ENCODE measurements around the gene P2RY14.
A peak's percentile ranks its signal among the peaks of the same experiment; 100 is the strongest.

P2RY14 gene

GRCh38 chr3:151216641-151217607 is 61.4 kb downstream of the P2RY14 start:
- DNase-seq (ENCODE audit: low read depth): no peak

DNA sequence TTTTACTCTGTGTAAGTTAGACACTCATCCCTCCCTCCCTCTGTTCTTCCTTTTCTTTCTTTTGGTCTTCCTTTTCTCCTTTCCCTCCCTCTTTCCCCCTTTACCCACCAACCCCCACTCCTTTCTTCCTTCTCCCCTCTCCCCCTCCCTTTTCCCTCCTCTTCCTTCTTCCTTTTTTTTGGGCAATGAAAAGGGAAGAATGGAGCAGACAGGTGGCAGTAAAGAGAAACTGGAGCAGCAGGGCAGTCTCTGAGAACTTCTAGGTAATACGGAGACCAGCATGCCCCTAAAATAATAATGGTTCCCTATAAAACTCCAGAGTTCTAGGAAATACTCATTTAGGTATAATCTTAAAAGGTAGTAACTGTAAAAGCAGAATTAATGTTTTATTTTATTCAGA is 63.9 kb downstream of the P2RY14 start:
- DNase-seq (ENCODE audit: low read depth): no peak

- DNase-seq (ENCODE audit: low read depth): no peak
Measured at GRCh38 chr3:151213881-151214280, 64.5 kb downstream of the P2RY14 start.

DNA sequence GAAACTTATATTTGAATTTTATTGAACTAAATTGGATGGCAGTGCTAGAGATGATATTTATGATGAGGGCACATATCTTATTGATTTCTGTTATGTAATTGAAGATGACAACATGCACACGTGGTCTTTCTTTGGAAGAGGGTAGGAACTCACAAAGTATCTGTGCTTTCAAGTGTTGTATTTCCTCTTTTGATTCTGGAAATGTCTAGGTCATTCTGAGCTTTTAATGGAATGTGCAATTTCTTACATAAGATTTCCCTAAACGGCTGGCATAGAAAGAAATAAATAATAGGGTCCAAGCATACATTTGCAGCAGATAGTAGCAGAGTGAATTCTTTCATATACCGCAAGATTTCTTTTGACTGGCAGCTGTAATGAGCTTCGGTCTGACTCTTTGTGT is 65.2 kb downstream of the P2RY14 start:
- no peak for DNase-seq (ENCODE audit: low read depth)

- DNase-seq (ENCODE audit: low read depth): no peak
Measured at GRCh38 chr3:151210676-151211381, 67.5 kb downstream of the P2RY14 start.

- no peak for DNase-seq (ENCODE audit: low read depth)
Measured at GRCh38 chr3:151209654-151210053, 68.7 kb downstream of the P2RY14 start.

DNA sequence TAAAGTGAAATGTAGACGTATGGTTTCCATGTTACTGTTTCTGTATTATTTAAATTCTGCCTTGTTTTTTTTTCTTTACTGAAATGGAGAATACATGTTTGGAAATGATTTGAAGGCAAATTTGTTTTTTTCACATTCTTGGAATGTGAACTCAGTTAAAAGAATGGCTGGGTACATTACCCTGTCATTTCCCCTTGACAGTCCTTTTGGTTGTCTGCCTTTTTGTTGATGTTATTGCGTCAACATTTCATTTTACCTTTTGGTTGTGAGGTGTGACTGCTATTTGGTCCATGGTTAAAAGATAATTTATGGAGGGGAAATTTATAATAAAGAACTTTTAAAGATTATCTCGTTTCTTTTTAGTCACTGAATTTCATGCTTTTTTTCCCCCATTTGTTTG is 72.1 kb downstream of the P2RY14 start:
- no peak for DNase-seq (ENCODE audit: low read depth)

GRCh38 chr3:151205482-151205881 is 72.9 kb downstream of the P2RY14 start:
- DNase-seq (ENCODE audit: low read depth): no peak

DNA sequence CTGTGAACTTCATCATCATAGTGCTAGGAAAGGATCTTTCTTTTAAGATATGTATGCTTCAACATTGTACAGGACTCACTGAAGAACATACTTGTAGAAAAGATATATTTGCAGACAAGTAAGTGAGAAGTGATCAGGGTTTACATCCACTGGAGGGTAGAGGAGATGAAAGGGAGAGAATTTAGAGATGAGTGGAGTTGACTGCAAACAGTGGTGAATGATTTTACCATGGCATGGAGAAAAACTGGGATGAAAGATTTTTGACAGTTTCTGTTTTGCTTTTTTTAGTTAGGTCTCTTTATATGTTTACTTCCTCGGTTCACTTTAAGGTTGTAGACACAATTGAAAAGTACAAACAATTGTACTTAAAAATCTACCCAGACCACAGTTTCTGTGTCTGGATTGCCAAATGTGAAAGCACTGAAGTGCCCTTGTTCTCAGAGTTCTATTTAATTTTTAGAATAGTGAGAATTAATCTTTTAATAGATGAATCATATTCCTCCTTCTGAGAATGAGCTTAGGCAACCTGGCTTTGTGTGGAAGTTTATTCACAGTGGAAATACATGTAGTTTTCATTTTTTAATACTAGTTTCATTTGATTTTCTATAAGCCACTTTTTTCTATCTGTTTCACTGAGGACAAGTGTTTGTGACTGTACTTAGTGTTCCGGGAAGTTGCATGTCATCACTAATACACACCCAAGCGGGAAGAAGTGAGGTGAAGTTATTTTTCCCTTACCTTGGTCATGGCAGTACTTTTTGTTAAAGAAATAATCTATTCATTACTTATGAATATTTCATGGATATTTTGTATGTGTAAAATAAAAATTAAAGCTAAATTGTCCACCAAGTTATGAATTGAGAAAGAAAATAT is 73.6 kb downstream of the P2RY14 start:
- DNase-seq (ENCODE audit: low read depth): no peak

- DNase-seq (ENCODE audit: low read depth): no peak
Measured at GRCh38 chr3:151203051-151203420, 75.3 kb downstream of the P2RY14 start, which contains the start of gene GPR171. TSS of gene GPR171 (minus strand) at chr3:151203216. CDS start at chr3:151199386, 3,830 bp downstream.

- DNase-seq (ENCODE audit: low read depth): no peak
Measured at GRCh38 chr3:151201051-151201730, 77.2 kb downstream of the P2RY14 start.

DNA sequence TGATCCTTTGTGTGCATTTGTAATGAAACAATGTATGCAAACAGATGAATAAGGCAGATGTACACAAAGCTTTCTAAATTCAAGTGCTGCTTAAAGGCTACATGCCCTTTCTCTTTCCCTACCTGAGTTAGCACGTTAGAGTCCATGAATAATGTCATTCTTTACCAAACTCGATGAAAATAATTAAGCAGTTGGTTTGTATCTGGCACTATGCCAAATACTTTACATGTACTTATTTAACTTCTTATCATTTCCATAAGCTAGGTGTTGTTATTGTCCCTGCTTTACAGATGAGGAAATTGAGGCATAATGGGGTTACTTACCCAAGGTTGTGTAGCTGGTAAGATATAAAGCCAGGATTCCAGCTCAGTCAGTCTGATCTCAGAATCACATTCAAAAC is 77.8 kb downstream of the P2RY14 start:
- DNase-seq (ENCODE audit: low read depth): no peak

- peak; percentile 45 for DNase-seq (ENCODE audit: low read depth)
Measured at GRCh38 chr3:151199554-151200438, 78.5 kb downstream of the P2RY14 start.

DNA sequence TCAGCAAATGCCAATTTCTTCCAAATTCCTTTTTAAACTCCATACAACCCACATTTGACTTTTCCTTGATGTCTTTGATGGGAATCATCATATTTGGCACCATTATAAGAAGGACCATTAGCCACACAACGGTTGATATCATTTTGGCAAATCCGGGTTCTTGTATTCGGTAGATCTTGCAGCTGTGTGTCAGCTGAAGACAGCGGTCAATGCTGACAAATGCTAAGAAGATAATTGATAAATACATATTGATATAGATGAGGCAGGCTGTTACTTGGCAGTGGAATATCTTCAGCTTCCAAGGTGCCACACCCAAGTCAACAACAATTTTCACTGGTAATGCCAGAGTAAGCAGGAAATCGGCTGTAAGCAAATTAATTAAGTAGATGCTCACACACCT is 79.5 kb downstream of the P2RY14 start:
- DNase-seq (ENCODE audit: low read depth): no peak

DNA sequence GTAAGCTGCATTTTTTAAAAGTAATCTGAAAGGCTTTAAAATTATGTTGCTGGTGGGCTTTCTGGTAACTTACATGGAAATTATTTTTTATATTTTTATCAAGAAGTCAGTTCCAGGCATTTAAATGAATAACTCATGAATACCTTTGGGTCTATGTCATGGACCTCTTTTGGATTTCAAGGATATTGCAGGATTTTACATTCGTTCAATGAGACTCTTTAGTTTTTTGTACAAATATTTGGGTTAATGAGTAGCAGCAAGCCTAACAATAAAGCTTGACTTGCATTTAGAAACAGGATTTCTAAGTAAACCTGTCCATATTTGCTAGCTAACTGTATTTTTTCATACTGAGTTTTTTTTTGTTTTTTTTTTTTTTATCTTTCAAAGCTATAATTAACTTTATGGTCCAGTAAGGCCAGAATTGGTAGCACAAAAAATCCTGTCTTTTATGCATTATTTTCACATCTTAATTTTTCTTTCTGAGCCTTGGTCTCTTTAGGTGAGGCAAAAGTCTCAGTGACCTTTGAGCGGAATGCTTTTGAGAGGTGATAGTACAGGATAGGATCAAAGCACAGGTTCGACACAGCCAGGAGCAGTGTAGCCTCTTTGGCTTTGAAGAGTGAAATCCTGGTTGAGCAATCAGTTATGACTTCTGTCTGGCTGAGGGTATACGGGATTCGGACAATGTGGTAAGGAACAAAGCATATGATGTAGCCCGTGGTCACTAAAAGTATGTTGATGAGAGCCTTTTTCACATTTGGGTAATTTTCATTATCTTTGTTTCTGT is 80.2 kb downstream of the P2RY14 start:
- DNase-seq (ENCODE audit: low read depth): no peak

GRCh38 chr3:151197228-151197627 is 81.1 kb downstream of the P2RY14 start:
- DNase-seq (ENCODE audit: low read depth): no peak

DNA sequence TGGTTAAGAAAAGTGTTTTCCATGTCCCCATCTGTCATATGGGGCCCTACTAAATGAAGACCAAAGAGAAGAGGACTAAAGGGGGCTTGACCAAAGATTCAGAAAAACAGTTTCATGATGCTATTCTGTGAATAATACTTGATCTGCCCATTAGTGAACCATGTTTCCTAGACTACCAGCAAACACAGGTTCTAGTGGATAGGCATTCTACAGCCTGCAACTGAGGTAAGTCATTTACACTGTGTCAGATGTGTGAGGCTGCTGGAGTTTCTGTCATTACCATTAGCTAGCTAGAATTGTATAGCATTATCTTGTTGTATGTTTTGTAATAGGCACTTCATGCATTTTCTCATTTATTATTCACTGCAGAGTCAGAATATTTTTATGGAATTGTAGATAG is 81.9 kb downstream of the P2RY14 start:
- DNase-seq (ENCODE audit: low read depth): no peak

GRCh38 chr3:151195826-151196225 is 82.5 kb downstream of the P2RY14 start:
- no peak for DNase-seq (ENCODE audit: low read depth)

- no peak for DNase-seq (ENCODE audit: low read depth)
Measured at GRCh38 chr3:151192545-151192944, 85.8 kb downstream of the P2RY14 start.

- no peak for DNase-seq (ENCODE audit: low read depth)
Measured at GRCh38 chr3:151191095-151191494, 87.2 kb downstream of the P2RY14 start.

All from fibroblast of gingiva (primary cell).